Measurements from ENCODE around the gene KIFC3.
"Not testable (repeated sequence)": the region's sequence is repeated elsewhere in the genome, so short reads cannot be mapped to it uniquely, and the experiment has no call there.

KIFC3 gene

GRCh38 chr16:57838161-57838560, 35.9 kb upstream of the KIFC3 start:
- no peak overlapping the region for H3K9ac ChIP-seq (ENCODE audit: low read length in 5 of 5)
- H3K27me3 ChIP-seq (ENCODE audit: control insufficient read depth in 5 of 5, insufficient read depth in 4 of 5, low read length in 5 of 5) = no peaks in the 10 kb centered on the region
- peaks cover 0 to 9% (median 0%) of the 10 kb centered on the region in 5 donors for H3K4me1 ChIP-seq (ENCODE audit: control insufficient read depth in 5 of 5, insufficient read depth in 5 of 5, low read length in 5 of 5)
- no peaks in the 10 kb centered on the region for H3K9me3 ChIP-seq (ENCODE audit: control insufficient read depth in 5 of 5, low read length in 5 of 5)
- H3K27ac ChIP-seq (ENCODE audit: low read depth, low read length) = no peak overlapping the region
- no peaks in the 10 kb centered on the region for H3K36me3 ChIP-seq (ENCODE audit: control insufficient read depth in 5 of 5, insufficient read depth in 5 of 5, low read length in 5 of 5)
- H3K4me3 ChIP-seq (ENCODE audit: low read depth in 1 of 5, low read length in 5 of 5) = no peak overlapping the region

- peaks cover 0 to 9% (median 0%) of the 10 kb centered on the region in 5 donors for H3K4me1 ChIP-seq (ENCODE audit: control insufficient read depth in 5 of 5, insufficient read depth in 5 of 5, low read length in 5 of 5)
- H3K36me3 ChIP-seq (ENCODE audit: control insufficient read depth in 5 of 5, insufficient read depth in 5 of 5, low read length in 5 of 5) = no peaks in the 10 kb centered on the region
- H3K27me3 ChIP-seq (ENCODE audit: control insufficient read depth in 5 of 5, insufficient read depth in 4 of 5, low read length in 5 of 5) = no peaks in the 10 kb centered on the region
- no peaks in the 10 kb centered on the region for H3K9me3 ChIP-seq (ENCODE audit: control insufficient read depth in 5 of 5, low read length in 5 of 5)
- no peak overlapping the region for H3K27ac ChIP-seq (ENCODE audit: low read depth, low read length)
- no peak overlapping the region for H3K9ac ChIP-seq (ENCODE audit: low read length in 5 of 5)
- no peak overlapping the region for H3K4me3 ChIP-seq (ENCODE audit: low read depth in 1 of 5, low read length in 5 of 5)
Observed at GRCh38 chr16:57837305-57838125, 35.2 kb upstream of the KIFC3 start.

GRCh38 chr16:57835439-57835838, 33.1 kb upstream of the KIFC3 start:
- not testable (repeated sequence) for H3K9ac ChIP-seq (ENCODE audit: low read length in 5 of 5); H3K4me3 ChIP-seq (ENCODE audit: low read depth in 1 of 5, low read length in 5 of 5); H3K9me3 ChIP-seq (ENCODE audit: control insufficient read depth in 5 of 5, low read length in 5 of 5); H3K27me3 ChIP-seq (ENCODE audit: control insufficient read depth in 5 of 5, insufficient read depth in 4 of 5, low read length in 5 of 5); H3K36me3 ChIP-seq (ENCODE audit: control insufficient read depth in 5 of 5, insufficient read depth in 5 of 5, low read length in 5 of 5)
- Histone ChIP-seq H3K4me1 (ENCODE audit: control insufficient read depth in 5 of 5, insufficient read depth in 5 of 5, low read length in 5 of 5) (peaks cover 0 to 22% (median 11%) of the 10 kb centered on the region in 5 donors), H3K27ac (ENCODE audit: low read depth, low read length) (peak overlapping the region; percentile 33)

GRCh38 chr16:57834936-57835335, 32.6 kb upstream of the KIFC3 start:
- Histone ChIP-seq H3K27me3 (ENCODE audit: control insufficient read depth in 5 of 5, insufficient read depth in 4 of 5, low read length in 5 of 5) (no peaks in the 10 kb centered on the region), H3K9me3 (ENCODE audit: control insufficient read depth in 5 of 5, low read length in 5 of 5) (no peaks in the 10 kb centered on the region), H3K4me1 (ENCODE audit: control insufficient read depth in 5 of 5, insufficient read depth in 5 of 5, low read length in 5 of 5) (peaks cover 0 to 25% (median 11%) of the 10 kb centered on the region in 5 donors), H3K27ac (ENCODE audit: low read depth, low read length) (peak overlapping the region; percentile 33), H3K36me3 (ENCODE audit: control insufficient read depth in 5 of 5, insufficient read depth in 5 of 5, low read length in 5 of 5) (no peaks in the 10 kb centered on the region), H3K9ac (ENCODE audit: low read length in 5 of 5) (no peak overlapping the region), H3K4me3 (ENCODE audit: low read depth in 1 of 5, low read length in 5 of 5) (no peak overlapping the region)

GRCh38 chr16:57830890-57831484, 28.7 kb upstream of the KIFC3 start:
- Histone ChIP-seq H3K9ac (ENCODE audit: low read length in 5 of 5) (peak overlapping the region in 2 of 5 donors; percentile 6 to 35), H3K9me3 (ENCODE audit: control insufficient read depth in 5 of 5, low read length in 5 of 5) (no peaks in the 10 kb centered on the region), H3K27me3 (ENCODE audit: control insufficient read depth in 5 of 5, insufficient read depth in 4 of 5, low read length in 5 of 5) (no peaks in the 10 kb centered on the region), H3K4me1 (ENCODE audit: control insufficient read depth in 5 of 5, insufficient read depth in 5 of 5, low read length in 5 of 5) (peaks cover 3 to 53% (median 30%) of the 10 kb centered on the region in 5 donors), H3K36me3 (ENCODE audit: control insufficient read depth in 5 of 5, insufficient read depth in 5 of 5, low read length in 5 of 5) (no peaks in the 10 kb centered on the region), H3K4me3 (ENCODE audit: low read depth in 1 of 5, low read length in 5 of 5) (no peak overlapping the region), H3K27ac (ENCODE audit: low read depth, low read length) (peak overlapping the region; percentile 73)

GRCh38 chr16:57829969-57830360, 27.7 kb upstream of the KIFC3 start:
- H3K27ac ChIP-seq (ENCODE audit: low read depth, low read length) = peak overlapping the region; percentile 73
- H3K36me3 ChIP-seq (ENCODE audit: control insufficient read depth in 5 of 5, insufficient read depth in 5 of 5, low read length in 5 of 5) = no peaks in the 10 kb centered on the region
- no peaks in the 10 kb centered on the region for H3K9me3 ChIP-seq (ENCODE audit: control insufficient read depth in 5 of 5, low read length in 5 of 5)
- H3K27me3 ChIP-seq (ENCODE audit: control insufficient read depth in 5 of 5, insufficient read depth in 4 of 5, low read length in 5 of 5) = no peaks in the 10 kb centered on the region
- H3K9ac ChIP-seq (ENCODE audit: low read length in 5 of 5) = no peak overlapping the region
- H3K4me3 ChIP-seq (ENCODE audit: low read depth in 1 of 5, low read length in 5 of 5) = no peak overlapping the region
- H3K4me1 ChIP-seq (ENCODE audit: control insufficient read depth in 5 of 5, insufficient read depth in 5 of 5, low read length in 5 of 5) = peaks cover 3 to 53% (median 32%) of the 10 kb centered on the region in 5 donors

- H3K27me3 ChIP-seq (ENCODE audit: control insufficient read depth in 5 of 5, insufficient read depth in 4 of 5, low read length in 5 of 5) = no peaks in the 10 kb centered on the region
- no peaks in the 10 kb centered on the region for H3K36me3 ChIP-seq (ENCODE audit: control insufficient read depth in 5 of 5, insufficient read depth in 5 of 5, low read length in 5 of 5)
- H3K4me1 ChIP-seq (ENCODE audit: control insufficient read depth in 5 of 5, insufficient read depth in 5 of 5, low read length in 5 of 5) = peaks cover 3 to 53% (median 32%) of the 10 kb centered on the region in 5 donors
- no peak overlapping the region for H3K9ac ChIP-seq (ENCODE audit: low read length in 5 of 5)
- H3K9me3 ChIP-seq (ENCODE audit: control insufficient read depth in 5 of 5, low read length in 5 of 5) = no peaks in the 10 kb centered on the region
- H3K4me3 ChIP-seq (ENCODE audit: low read depth in 1 of 5, low read length in 5 of 5) = no peak overlapping the region
- no peak overlapping the region for H3K27ac ChIP-seq (ENCODE audit: low read depth, low read length)
Observed at GRCh38 chr16:57828272-57829161, 26.2 kb upstream of the KIFC3 start.

- Histone ChIP-seq H3K36me3 (ENCODE audit: control insufficient read depth in 5 of 5, insufficient read depth in 5 of 5, low read length in 5 of 5) (no peaks in the 10 kb centered on the region), H3K27me3 (ENCODE audit: control insufficient read depth in 5 of 5, insufficient read depth in 4 of 5, low read length in 5 of 5) (no peaks in the 10 kb centered on the region), H3K4me1 (ENCODE audit: control insufficient read depth in 5 of 5, insufficient read depth in 5 of 5, low read length in 5 of 5) (peaks cover 3 to 53% (median 32%) of the 10 kb centered on the region in 5 donors), H3K9ac (ENCODE audit: low read length in 5 of 5) (peak overlapping the region in 1 of 5 donors; percentile 19), H3K4me3 (ENCODE audit: low read depth in 1 of 5, low read length in 5 of 5) (no peak overlapping the region), H3K9me3 (ENCODE audit: control insufficient read depth in 5 of 5, low read length in 5 of 5) (no peaks in the 10 kb centered on the region), H3K27ac (ENCODE audit: low read depth, low read length) (no peak overlapping the region)
Observed at GRCh38 chr16:57826706-57827625, 24.7 kb upstream of the KIFC3 start.

- H3K4me1 ChIP-seq (ENCODE audit: control insufficient read depth in 5 of 5, insufficient read depth in 5 of 5, low read length in 5 of 5) = peaks cover 3 to 45% (median 25%) of the 10 kb centered on the region in 5 donors
- no peak overlapping the region for H3K27ac ChIP-seq (ENCODE audit: low read depth, low read length)
- no peaks in the 10 kb centered on the region for H3K9me3 ChIP-seq (ENCODE audit: control insufficient read depth in 5 of 5, low read length in 5 of 5)
- H3K4me3 ChIP-seq (ENCODE audit: low read depth in 1 of 5, low read length in 5 of 5) = no peak overlapping the region
- no peak overlapping the region for H3K9ac ChIP-seq (ENCODE audit: low read length in 5 of 5)
- no peaks in the 10 kb centered on the region for H3K36me3 ChIP-seq (ENCODE audit: control insufficient read depth in 5 of 5, insufficient read depth in 5 of 5, low read length in 5 of 5)
- no peaks in the 10 kb centered on the region for H3K27me3 ChIP-seq (ENCODE audit: control insufficient read depth in 5 of 5, insufficient read depth in 4 of 5, low read length in 5 of 5)
Observed at GRCh38 chr16:57826052-57826451, 23.8 kb upstream of the KIFC3 start.

Measured in subcutaneous abdominal adipose tissue (tissue), 5 donors.